WTC11 (cell line): Measurements from ENCODE around the gene NEUROG2. TPM values are rescaled to one million over a fixed set of nuclear protein-coding genes. Genes with fewer than 3 reads are reported as not detected.

Source experiments
- ATAC-seq: fragments of 200-7000 bp; cut with Tn5 transposase; 2 replicates; pipeline ENCODE4 v1.10.0; 2021; ENCODE audit warnings: mild to moderate bottlenecking, moderate library complexity
- CTCF ChIA-PET: fragments of 300-600 bp; sonication (Branson Sonifier 250); formaldehyde crosslinking; loops from one replicate; lab custom pipeline; 2021; ENCODE audit warnings: antibody characterized with exemption; lab: Charles Lee
- POLR2A ChIA-PET: fragments of 350-600 bp; sonication (Branson Sonifier 250); formaldehyde crosslinking; loops from one replicate; lab custom pipeline; 2021; ENCODE audit warnings: antibody characterized with exemption; lab: Charles Lee
- DNase-seq: peaks from one replicate; pipeline ENCODE4 v3.0.0; 2021; ENCODE audit warnings: low spot score
- H3K27ac Mint-ChIP-seq: 2 replicates; pipeline ENCODE4 v1.8.0; 2021; ENCODE audit warnings: mixed read lengths
- H3K27me3 Mint-ChIP-seq: 2 replicates; pipeline ENCODE4 v1.8.0; 2021; ENCODE audit warnings: low read depth, mild to moderate bottlenecking, moderate library complexity, mixed read lengths
- H3K36me3 Mint-ChIP-seq: 2 replicates; pipeline ENCODE4 v1.8.0; 2021; ENCODE audit warnings: mixed read lengths
- H3K4me1 Mint-ChIP-seq: 2 replicates; pipeline ENCODE4 v1.8.0; 2022; ENCODE audit warnings: mixed read lengths
- H3K4me3 Mint-ChIP-seq: 2 replicates; pipeline ENCODE4 v1.8.0; 2021; ENCODE audit warnings: mild to moderate bottlenecking, moderate library complexity, mixed read lengths
- H3K9me3 Mint-ChIP-seq: 2 replicates; pipeline ENCODE4 v1.8.0; 2021; ENCODE audit warnings: mixed read lengths
- CREB1 ChIP-seq: sonication (generic); formaldehyde crosslinking; IDR thresholded peaks from 2 replicates; pipeline ENCODE4 v1.8.0; 2023; ENCODE audit warnings: mild to moderate bottlenecking, missing genetic modification reagents
- CREM ChIP-seq: sonication (generic); formaldehyde crosslinking; IDR thresholded peaks from 2 replicates; pipeline ENCODE4 v1.8.1; 2022; ENCODE audit warnings: mild to moderate bottlenecking, missing genetic modification reagents, moderate library complexity
- ELF4 ChIP-seq: sonication (generic); formaldehyde crosslinking; IDR thresholded peaks from 2 replicates; pipeline ENCODE4 v1.8.1; 2022; ENCODE audit warnings: low read depth, mild to moderate bottlenecking, moderate library complexity, missing genetic modification reagents
- FOXJ3 ChIP-seq: sonication (generic); formaldehyde crosslinking; IDR thresholded peaks from 2 replicates; pipeline ENCODE4 v1.9.0; 2021; ENCODE audit warnings: missing genetic modification reagents, mild to moderate bottlenecking, borderline replicate concordance
- FOXK1 ChIP-seq: sonication (generic); formaldehyde crosslinking; IDR thresholded peaks from 2 replicates; pipeline ENCODE4 v1.8.0; 2022; ENCODE audit warnings: mild to moderate bottlenecking, moderate library complexity, missing genetic modification reagents
- GTF2I ChIP-seq: fragments of 250-450 bp; sonication (Bioruptor Pico); conservative IDR thresholded peaks from 2 replicates; pipeline ENCODE4 v1.4.0; 2021; ENCODE audit warnings: mild to moderate bottlenecking
- NFATC4 ChIP-seq: fragments of 250-450 bp; sonication (Bioruptor Pico); IDR thresholded peaks from 2 replicates; pipeline ENCODE4 v1.9.0; 2021; ENCODE audit warnings: mild to moderate bottlenecking
- NFE2L1 ChIP-seq: sonication (generic); formaldehyde crosslinking; IDR thresholded peaks from 2 replicates; pipeline ENCODE4 v1.8.1; 2023; ENCODE audit warnings: missing genetic modification reagents
- NFYB ChIP-seq: sonication (generic); formaldehyde crosslinking; conservative IDR thresholded peaks from 2 replicates; pipeline ENCODE4 v1.8.0; 2022; ENCODE audit warnings: low read depth, missing genetic modification reagents
- NR1H2 ChIP-seq: sonication (generic); formaldehyde crosslinking; IDR thresholded peaks from 2 replicates; pipeline ENCODE4 v1.9.0; 2021; ENCODE audit warnings: mild to moderate bottlenecking, moderate library complexity, missing genetic modification reagents
- NR2C2 ChIP-seq: sonication (generic); formaldehyde crosslinking; IDR thresholded peaks from 2 replicates; pipeline ENCODE4 v1.8.0; 2022; ENCODE audit warnings: mild to moderate bottlenecking, missing genetic modification reagents
- ZNF232 ChIP-seq: sonication (generic); formaldehyde crosslinking; IDR thresholded peaks from 2 replicates; pipeline ENCODE4 v1.8.0; 2022; ENCODE audit warnings: mild to moderate bottlenecking, missing genetic modification reagents
- ZNF317 ChIP-seq: sonication (generic); formaldehyde crosslinking; IDR thresholded peaks from 2 replicates; pipeline ENCODE4 v1.8.1; 2023; ENCODE audit warnings: low read depth, mild to moderate bottlenecking, moderate library complexity, missing genetic modification reagents, borderline replicate concordance
- ZNF396 ChIP-seq: fragments of 250-450 bp; sonication (Bioruptor Pico); IDR thresholded peaks from 2 replicates; pipeline ENCODE4 v1.8.0; 2021; ENCODE audit warnings: mild to moderate bottlenecking, moderate library complexity, borderline replicate concordance
- ZNF423 ChIP-seq: fragments of 250-450 bp; sonication (Bioruptor Pico); IDR thresholded peaks from 2 replicates; pipeline ENCODE4 v2.1.2; 2022; ENCODE audit warnings: mild to moderate bottlenecking, moderate library complexity
- ZNF532 ChIP-seq: fragments of 250-450 bp; sonication (Bioruptor Pico); IDR thresholded peaks from 2 replicates; pipeline ENCODE4 v1.9.0; 2021; ENCODE audit warnings: mild to moderate bottlenecking, borderline replicate concordance
- total RNA-seq: library from RNA; stranded (reverse); gene quantifications from 3 replicates; pipeline ENCODE4 v1.2.3, GENCODE V29; 2021
- TF ChIP-seq, protein P1 (sequence below): sonication (generic); formaldehyde crosslinking; IDR thresholded peaks from 2 replicates; pipeline ENCODE4 v1.8.0; 2023; ENCODE audit warnings: mild to moderate bottlenecking, missing genetic modification reagents
- TF ChIP-seq, protein P2 (sequence below): sonication (generic); formaldehyde crosslinking; IDR thresholded peaks from 2 replicates; pipeline ENCODE4 v1.8.1; 2022; ENCODE audit warnings: low read depth, mild to moderate bottlenecking, moderate library complexity, missing genetic modification reagents, borderline replicate concordance
- TF ChIP-seq, protein P3 (sequence below): sonication (generic); formaldehyde crosslinking; IDR thresholded peaks from 2 replicates; pipeline ENCODE4 v1.8.1; 2023; ENCODE audit warnings: mild to moderate bottlenecking, missing genetic modification reagents, borderline replicate concordance
- TF ChIP-seq, protein P4 (sequence below): sonication (generic); formaldehyde crosslinking; IDR thresholded peaks from 2 replicates; pipeline ENCODE4 v1.8.1; 2023; ENCODE audit warnings: mild to moderate bottlenecking, missing genetic modification reagents
- TF ChIP-seq, protein P5 (sequence below): sonication (generic); formaldehyde crosslinking; IDR thresholded peaks from 2 replicates; pipeline ENCODE4 v1.8.1; 2022; ENCODE audit warnings: mild to moderate bottlenecking, missing genetic modification reagents, moderate library complexity, borderline replicate concordance

NEUROG2 gene
- total RNA-seq, 1 experiment from 2014 or later, result not detected

DNA sequence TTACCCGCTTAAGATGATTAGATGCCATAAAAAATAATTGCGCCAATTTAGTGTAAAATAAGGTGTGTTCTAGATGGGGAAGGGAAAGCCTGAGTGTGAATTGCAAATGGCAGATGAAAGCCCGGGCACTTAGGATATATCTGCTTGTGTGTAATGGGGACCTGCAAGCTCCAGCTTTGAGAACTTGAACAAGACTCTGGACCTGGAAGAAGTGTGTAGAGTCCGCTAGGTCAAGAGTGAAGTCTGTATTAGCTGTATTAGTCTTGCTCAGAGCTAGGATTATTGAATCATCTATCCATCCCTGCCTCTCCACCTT is 4.2 kb downstream of the NEUROG2 start (continued):
- TF ChIP-seq, protein P1, sequence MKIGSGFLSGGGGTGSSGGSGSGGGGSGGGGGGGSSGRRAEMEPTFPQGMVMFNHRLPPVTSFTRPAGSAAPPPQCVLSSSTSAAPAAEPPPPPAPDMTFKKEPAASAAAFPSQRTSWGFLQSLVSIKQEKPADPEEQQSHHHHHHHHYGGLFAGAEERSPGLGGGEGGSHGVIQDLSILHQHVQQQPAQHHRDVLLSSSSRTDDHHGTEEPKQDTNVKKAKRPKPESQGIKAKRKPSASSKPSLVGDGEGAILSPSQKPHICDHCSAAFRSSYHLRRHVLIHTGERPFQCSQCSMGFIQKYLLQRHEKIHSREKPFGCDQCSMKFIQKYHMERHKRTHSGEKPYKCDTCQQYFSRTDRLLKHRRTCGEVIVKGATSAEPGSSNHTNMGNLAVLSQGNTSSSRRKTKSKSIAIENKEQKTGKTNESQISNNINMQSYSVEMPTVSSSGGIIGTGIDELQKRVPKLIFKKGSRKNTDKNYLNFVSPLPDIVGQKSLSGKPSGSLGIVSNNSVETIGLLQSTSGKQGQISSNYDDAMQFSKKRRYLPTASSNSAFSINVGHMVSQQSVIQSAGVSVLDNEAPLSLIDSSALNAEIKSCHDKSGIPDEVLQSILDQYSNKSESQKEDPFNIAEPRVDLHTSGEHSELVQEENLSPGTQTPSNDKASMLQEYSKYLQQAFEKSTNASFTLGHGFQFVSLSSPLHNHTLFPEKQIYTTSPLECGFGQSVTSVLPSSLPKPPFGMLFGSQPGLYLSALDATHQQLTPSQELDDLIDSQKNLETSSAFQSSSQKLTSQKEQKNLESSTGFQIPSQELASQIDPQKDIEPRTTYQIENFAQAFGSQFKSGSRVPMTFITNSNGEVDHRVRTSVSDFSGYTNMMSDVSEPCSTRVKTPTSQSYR (CRISPR knock-in tag), result no peak
- no peak for TF ChIP-seq GTF2I (CRISPR knock-in tag)
- TF ChIP-seq, protein P2, sequence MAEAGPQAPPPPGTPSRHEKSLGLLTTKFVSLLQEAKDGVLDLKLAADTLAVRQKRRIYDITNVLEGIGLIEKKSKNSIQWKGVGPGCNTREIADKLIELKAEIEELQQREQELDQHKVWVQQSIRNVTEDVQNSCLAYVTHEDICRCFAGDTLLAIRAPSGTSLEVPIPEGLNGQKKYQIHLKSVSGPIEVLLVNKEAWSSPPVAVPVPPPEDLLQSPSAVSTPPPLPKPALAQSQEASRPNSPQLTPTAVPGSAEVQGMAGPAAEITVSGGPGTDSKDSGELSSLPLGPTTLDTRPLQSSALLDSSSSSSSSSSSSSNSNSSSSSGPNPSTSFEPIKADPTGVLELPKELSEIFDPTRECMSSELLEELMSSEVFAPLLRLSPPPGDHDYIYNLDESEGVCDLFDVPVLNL (CRISPR knock-in tag), result no peak

- POLR2A ChIA-PET, result interaction anchor here (0.5 to 1.4 kb wide), 2 partner anchors 10 kb away, joined by 3 read pairs; no protein-coding TSS in a partner anchor
- Mint-ChIP-seq H3K27me3 (peaks cover 100% of the 10 kb centered on the region), H3K36me3 (no peaks in the 10 kb centered on the region), H3K4me1 (peaks cover 46% of the 10 kb centered on the region), H3K27ac (no peak overlapping the region), H3K9me3 (no peaks in the 10 kb centered on the region), H3K4me3 (peak overlapping the region; percentile 67)
- DNase-seq (peak; percentile 42), ATAC-seq (peak; percentile 7)
- CTCF ChIA-PET, result interaction anchor here (0.6 to 5.6 kb wide), 6 partner anchors 10 to 782 kb away, joined by 3 to 91 read pairs (median 3); no protein-coding TSS in a partner anchor
- TF ChIP-seq ZNF232 (CRISPR knock-in tag) (no peak), NFATC4 (CRISPR knock-in tag) (no peak), CREB1 (CRISPR knock-in tag) (no peak), ELF4 (CRISPR knock-in tag) (no peak), ZNF396 (CRISPR knock-in tag) (no peak), NFE2L1 (CRISPR knock-in tag) (no peak), ZNF423 (CRISPR knock-in tag) (peak; percentile 78), NR2C2 (no peak), ZNF317 (CRISPR knock-in tag) (no peak), ZNF532 (CRISPR knock-in tag) (no peak), CREM (CRISPR knock-in tag) (no peak), FOXK1 (CRISPR knock-in tag) (no peak), FOXJ3 (CRISPR knock-in tag) (no peak), NR1H2 (CRISPR knock-in tag) (no peak), NFYB (CRISPR knock-in tag) (no peak)
- TF ChIP-seq, protein P3, sequence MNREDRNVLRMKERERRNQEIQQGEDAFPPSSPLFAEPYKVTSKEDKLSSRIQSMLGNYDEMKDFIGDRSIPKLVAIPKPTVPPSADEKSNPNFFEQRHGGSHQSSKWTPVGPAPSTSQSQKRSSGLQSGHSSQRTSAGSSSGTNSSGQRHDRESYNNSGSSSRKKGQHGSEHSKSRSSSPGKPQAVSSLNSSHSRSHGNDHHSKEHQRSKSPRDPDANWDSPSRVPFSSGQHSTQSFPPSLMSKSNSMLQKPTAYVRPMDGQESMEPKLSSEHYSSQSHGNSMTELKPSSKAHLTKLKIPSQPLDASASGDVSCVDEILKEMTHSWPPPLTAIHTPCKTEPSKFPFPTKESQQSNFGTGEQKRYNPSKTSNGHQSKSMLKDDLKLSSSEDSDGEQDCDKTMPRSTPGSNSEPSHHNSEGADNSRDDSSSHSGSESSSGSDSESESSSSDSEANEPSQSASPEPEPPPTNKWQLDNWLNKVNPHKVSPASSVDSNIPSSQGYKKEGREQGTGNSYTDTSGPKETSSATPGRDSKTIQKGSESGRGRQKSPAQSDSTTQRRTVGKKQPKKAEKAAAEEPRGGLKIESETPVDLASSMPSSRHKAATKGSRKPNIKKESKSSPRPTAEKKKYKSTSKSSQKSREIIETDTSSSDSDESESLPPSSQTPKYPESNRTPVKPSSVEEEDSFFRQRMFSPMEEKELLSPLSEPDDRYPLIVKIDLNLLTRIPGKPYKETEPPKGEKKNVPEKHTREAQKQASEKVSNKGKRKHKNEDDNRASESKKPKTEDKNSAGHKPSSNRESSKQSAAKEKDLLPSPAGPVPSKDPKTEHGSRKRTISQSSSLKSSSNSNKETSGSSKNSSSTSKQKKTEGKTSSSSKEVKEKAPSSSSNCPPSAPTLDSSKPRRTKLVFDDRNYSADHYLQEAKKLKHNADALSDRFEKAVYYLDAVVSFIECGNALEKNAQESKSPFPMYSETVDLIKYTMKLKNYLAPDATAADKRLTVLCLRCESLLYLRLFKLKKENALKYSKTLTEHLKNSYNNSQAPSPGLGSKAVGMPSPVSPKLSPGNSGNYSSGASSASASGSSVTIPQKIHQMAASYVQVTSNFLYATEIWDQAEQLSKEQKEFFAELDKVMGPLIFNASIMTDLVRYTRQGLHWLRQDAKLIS (CRISPR knock-in tag), result no peak
- TF ChIP-seq, protein P4, sequence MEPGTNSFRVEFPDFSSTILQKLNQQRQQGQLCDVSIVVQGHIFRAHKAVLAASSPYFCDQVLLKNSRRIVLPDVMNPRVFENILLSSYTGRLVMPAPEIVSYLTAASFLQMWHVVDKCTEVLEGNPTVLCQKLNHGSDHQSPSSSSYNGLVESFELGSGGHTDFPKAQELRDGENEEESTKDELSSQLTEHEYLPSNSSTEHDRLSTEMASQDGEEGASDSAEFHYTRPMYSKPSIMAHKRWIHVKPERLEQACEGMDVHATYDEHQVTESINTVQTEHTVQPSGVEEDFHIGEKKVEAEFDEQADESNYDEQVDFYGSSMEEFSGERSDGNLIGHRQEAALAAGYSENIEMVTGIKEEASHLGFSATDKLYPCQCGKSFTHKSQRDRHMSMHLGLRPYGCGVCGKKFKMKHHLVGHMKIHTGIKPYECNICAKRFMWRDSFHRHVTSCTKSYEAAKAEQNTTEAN (CRISPR knock-in tag), result 0 out of 2 replicates have a peak, but pooled peaks have one; percentile 27
- TF ChIP-seq, protein P5, sequence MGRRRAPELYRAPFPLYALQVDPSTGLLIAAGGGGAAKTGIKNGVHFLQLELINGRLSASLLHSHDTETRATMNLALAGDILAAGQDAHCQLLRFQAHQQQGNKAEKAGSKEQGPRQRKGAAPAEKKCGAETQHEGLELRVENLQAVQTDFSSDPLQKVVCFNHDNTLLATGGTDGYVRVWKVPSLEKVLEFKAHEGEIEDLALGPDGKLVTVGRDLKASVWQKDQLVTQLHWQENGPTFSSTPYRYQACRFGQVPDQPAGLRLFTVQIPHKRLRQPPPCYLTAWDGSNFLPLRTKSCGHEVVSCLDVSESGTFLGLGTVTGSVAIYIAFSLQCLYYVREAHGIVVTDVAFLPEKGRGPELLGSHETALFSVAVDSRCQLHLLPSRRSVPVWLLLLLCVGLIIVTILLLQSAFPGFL (CRISPR knock-in tag), result no peak
Measured at GRCh38 chr4:112511093-112511802, 4.7 kb downstream of the NEUROG2 start.
